Measurements from ENCODE around the gene ATP10B. TPM values are rescaled to one million over a fixed set of nuclear protein-coding genes. Genes with fewer than 3 reads are reported as not detected.

Gene ATP10B
- total RNA-seq, 2 donors from 2014 or later = 1.3 to 2.1 TPM

- Histone ChIP-seq H3K9me3 (no peaks in the 10 kb centered on the region), H3K27me3 (no peaks in the 10 kb centered on the region), H3K36me3 (replicated peaks in 1 of 2; ENCODE audit: insufficient read depth in 1 of 2, low read depth in 2 of 2) (no peaks in the 10 kb centered on the region), H3K4me1 (no peaks in the 10 kb centered on the region), H3K4me3 (no peak overlapping the region), H3K27ac (no peak overlapping the region)
- DNase-seq (no peak), ATAC-seq (no peak)
- no peak for TF ChIP-seq CTCF (IDR thresholded peaks at IDR 0.05)
- no peak for TF ChIP-seq POLR2A (IDR thresholded peaks at IDR 0.05)
- WGBS, 2 donors = 64 to 66% methylated on average over 11 of the region's 11 CpGs
- intact Hi-C loops (cut with DNase I) = no loop called here
These were observed 77.2 kb downstream of the ATP10B start for GRCh38 chr5:160774666-160775315.

- intact Hi-C loops (cut with DNase I) = no loop called here
- Histone ChIP-seq H3K4me3 (no peak overlapping the region), H3K9me3 (no peaks in the 10 kb centered on the region), H3K36me3 (replicated peaks in 1 of 2; ENCODE audit: insufficient read depth in 1 of 2, low read depth in 2 of 2) (no peaks in the 10 kb centered on the region), H3K4me1 (no peaks in the 10 kb centered on the region), H3K27me3 (no peaks in the 10 kb centered on the region), H3K27ac (no peak overlapping the region)
- DNase-seq = no peak
- no peak for TF ChIP-seq POLR2A (IDR thresholded peaks at IDR 0.05)
- no peak for TF ChIP-seq CTCF (IDR thresholded peaks at IDR 0.05)
- 64 to 71% methylated on average over 10 of the region's 10 CpGs for WGBS, 2 donors
- no peak for ATAC-seq
These were observed 78.2 kb downstream of the ATP10B start for GRCh38 chr5:160773646-160774410.

- Histone ChIP-seq H3K9me3 (no peaks in the 10 kb centered on the region), H3K27me3 (no peaks in the 10 kb centered on the region), H3K27ac (no peak overlapping the region), H3K4me1 (no peaks in the 10 kb centered on the region), H3K36me3 (replicated peaks in 1 of 2; ENCODE audit: insufficient read depth in 1 of 2, low read depth in 2 of 2) (no peaks in the 10 kb centered on the region), H3K4me3 (no peak overlapping the region)
- no peak for DNase-seq
- intact Hi-C loops (cut with DNase I) = no loop called here
- WGBS, 2 donors = 59 to 64% methylated on average over 7 of the region's 7 CpGs
- no peak for ATAC-seq
- TF ChIP-seq POLR2A (IDR thresholded peaks at IDR 0.05) = no peak
- no peak for TF ChIP-seq CTCF (IDR thresholded peaks at IDR 0.05)
These were observed 79.2 kb downstream of the ATP10B start for GRCh38 chr5:160772854-160773253.

GRCh38 chr5:160770718-160771117, 81.3 kb downstream of the ATP10B start:
- intact Hi-C loops (cut with DNase I) = no loop called here
- DNase-seq (no peak), ATAC-seq (no peak)
- Histone ChIP-seq H3K9me3 (no peaks in the 10 kb centered on the region), H3K36me3 (replicated peaks in 1 of 2; ENCODE audit: insufficient read depth in 1 of 2, low read depth in 2 of 2) (no peaks in the 10 kb centered on the region), H3K27ac (no peak overlapping the region), H3K27me3 (no peaks in the 10 kb centered on the region), H3K4me1 (no peaks in the 10 kb centered on the region), H3K4me3 (no peak overlapping the region)
- 67 to 75% methylated on average over 3 of the region's 3 CpGs for WGBS, 2 donors
- TF ChIP-seq CTCF (IDR thresholded peaks at IDR 0.05) = no peak
- TF ChIP-seq POLR2A (IDR thresholded peaks at IDR 0.05) = no peak
